ENCODE results near the gene DNAI1. TPM values are rescaled to one million over a fixed set of nuclear protein-coding genes. Genes with fewer than 3 reads are reported as not detected.
A peak's percentile ranks its signal among the peaks of the same experiment; 100 is the strongest.

DNAI1 gene
- total and polyA plus RNA-seq, 2 of the 13 experiments (the other 11 are each of a cell fraction or from before 2014, with no cell fraction given), result not detected

DNA sequence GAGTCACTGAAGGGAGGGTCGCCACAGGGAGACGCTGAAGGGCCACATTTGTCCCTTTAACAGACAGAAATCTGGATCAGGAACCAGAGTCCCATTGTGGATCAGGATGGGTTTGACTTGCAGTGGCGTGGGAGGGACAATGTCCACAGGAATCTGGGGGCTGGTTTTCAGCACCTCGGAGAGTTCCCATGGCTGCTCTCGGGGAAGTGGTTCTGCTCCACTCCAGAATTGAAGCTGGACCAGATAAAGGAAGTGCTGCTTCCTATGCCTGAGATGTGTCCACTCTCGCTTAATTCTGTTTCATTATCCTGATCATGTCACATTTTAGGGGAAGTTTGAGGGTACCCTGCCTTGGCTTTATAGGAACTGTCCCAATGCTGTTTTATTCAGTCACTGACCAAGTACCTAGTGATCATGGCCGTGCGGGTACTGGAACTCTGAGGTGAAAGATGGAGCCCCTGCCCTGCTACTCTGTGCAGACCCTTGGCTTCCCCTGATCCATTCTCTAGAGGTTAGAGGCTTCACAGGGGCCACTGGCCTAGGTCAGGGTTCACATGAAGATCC, 35.4 kb downstream of the DNAI1 start:
- in situ Hi-C loops (cut with HindIII; ENCODE audit: extremely low pct_ligation_motif_present, low pct_unique_long_range_greater_than_20kb), result no loop called here
- Histone ChIP-seq H3K9me3 (ENCODE audit: low read length) (no peaks in the 10 kb centered on the region), H3K9ac (ENCODE audit: insufficient read depth, low read depth, low read length) (no peak overlapping the region), H2AFZ (ENCODE audit: low read length) (no peak overlapping the region), H3K4me3 (replicated peaks in 1 of 3; ENCODE audit: insufficient read depth in 1 of 3, low read depth in 2 of 3, low read length in 3 of 3) (no peak overlapping the region), H3K79me2 (ENCODE audit: insufficient read depth, low read length) (no peaks in the 10 kb centered on the region), H3K27me3 (ENCODE audit: control insufficient read depth in 1 of 2, insufficient read depth in 2 of 2, low read length in 2 of 2) (peaks cover 0 to 3% of the 10 kb centered on the region in 2 experiments; a peak in 1 of 5 replicates), H3K27ac (ENCODE audit: extremely low read length, insufficient read depth, low read length) (no peak overlapping the region), H3K4me2 (ENCODE audit: low read depth, low read length) (no peak overlapping the region), H3K4me1 (ENCODE audit: insufficient read depth, low read length) (no peaks in the 10 kb centered on the region), H3K36me3 (replicated peaks in 1 of 2; ENCODE audit: control insufficient read depth in 1 of 2, insufficient read depth in 2 of 2, low read length in 2 of 2) (no peaks in the 10 kb centered on the region), H4K20me1 (ENCODE audit: insufficient read depth, low read length) (no peaks in the 10 kb centered on the region)
- WGBS (ENCODE audit: low lambda C conversion rate), result 42% methylated on average over 6 of the region's 8 CpGs
- intact Hi-C loops (cut with micrococcal nuclease; ENCODE audit: unreplicated experiment), result no loop called here
- DNase-seq (ENCODE audit: low spot score) (no peak), ATAC-seq (peak; percentile 53), FAIRE-seq (no peak)
- BruUV-seq (replicated peaks), result no TSS peak
- POLR2A ChIA-PET, result no interaction called here
- CTCF ChIA-PET (ENCODE audit: low intra/inter-chr PET ratio, low total read pairs), result no interaction called here
- TF ChIP-seq PHF8 (CRISPR knock-in tag; IDR thresholded peaks at IDR 0.05) (no peak), ZSCAN21 (CRISPR knock-in tag; IDR thresholded peaks at IDR 0.05; ENCODE audit: borderline replicate concordance) (no peak), MIER2 (CRISPR knock-in tag; IDR thresholded peaks at IDR 0.05) (peak; percentile 98), ZNF10 (CRISPR knock-in tag; IDR thresholded peaks at IDR 0.05; ENCODE audit: borderline replicate concordance, low read depth) (no peak), MEF2D (CRISPR knock-in tag; IDR thresholded peaks at IDR 0.05) (no peak), ZNF3 (CRISPR knock-in tag; IDR thresholded peaks at IDR 0.05) (no peak), NBN (conservative IDR thresholded peaks at IDR 0.05) (no peak), GATA4 (IDR thresholded peaks at IDR 0.05; ENCODE audit: borderline replicate concordance, low read depth) (no peak), SATB2 (CRISPR knock-in tag; IDR thresholded peaks at IDR 0.05) (no peak), ZNF44 (CRISPR knock-in tag; IDR thresholded peaks at IDR 0.05) (no peak), ZNF160 (CRISPR knock-in tag; IDR thresholded peaks at IDR 0.05) (no peak), GATAD1 (CRISPR knock-in tag; IDR thresholded peaks at IDR 0.05) (no peak), ZNF350 (CRISPR knock-in tag; IDR thresholded peaks at IDR 0.05; ENCODE audit: borderline replicate concordance, low read depth) (no peak), KDM5A (IDR thresholded peaks at IDR 0.05; ENCODE audit: borderline replicate concordance, low read length) (no peak), DNMT1 (CRISPR knock-in tag; IDR thresholded peaks at IDR 0.05) (no peak), AGO2 (optimal IDR thresholded peaks at IDR 0.05; ENCODE audit: low read depth, low read length) (no peak), DMAP1 (CRISPR knock-in tag; IDR thresholded peaks at IDR 0.05) (no peak), TCF7L2 (IDR thresholded peaks at IDR 0.05; ENCODE audit: low read depth, low read length) (no peak), MTF1 (CRISPR knock-in tag; IDR thresholded peaks at IDR 0.05) (no peak), ZNF567 (CRISPR knock-in tag; IDR thresholded peaks at IDR 0.05; ENCODE audit: borderline replicate concordance) (no peak)
- TF ChIP-seq, protein P1, sequence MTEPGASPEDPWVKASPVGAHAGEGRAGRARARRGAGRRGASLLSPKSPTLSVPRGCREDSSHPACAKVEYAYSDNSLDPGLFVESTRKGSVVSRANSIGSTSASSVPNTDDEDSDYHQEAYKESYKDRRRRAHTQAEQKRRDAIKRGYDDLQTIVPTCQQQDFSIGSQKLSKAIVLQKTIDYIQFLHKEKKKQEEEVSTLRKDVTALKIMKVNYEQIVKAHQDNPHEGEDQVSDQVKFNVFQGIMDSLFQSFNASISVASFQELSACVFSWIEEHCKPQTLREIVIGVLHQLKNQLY (CRISPR knock-in tag; IDR thresholded peaks at IDR 0.05), result no peak
- TF ChIP-seq, protein P2, sequence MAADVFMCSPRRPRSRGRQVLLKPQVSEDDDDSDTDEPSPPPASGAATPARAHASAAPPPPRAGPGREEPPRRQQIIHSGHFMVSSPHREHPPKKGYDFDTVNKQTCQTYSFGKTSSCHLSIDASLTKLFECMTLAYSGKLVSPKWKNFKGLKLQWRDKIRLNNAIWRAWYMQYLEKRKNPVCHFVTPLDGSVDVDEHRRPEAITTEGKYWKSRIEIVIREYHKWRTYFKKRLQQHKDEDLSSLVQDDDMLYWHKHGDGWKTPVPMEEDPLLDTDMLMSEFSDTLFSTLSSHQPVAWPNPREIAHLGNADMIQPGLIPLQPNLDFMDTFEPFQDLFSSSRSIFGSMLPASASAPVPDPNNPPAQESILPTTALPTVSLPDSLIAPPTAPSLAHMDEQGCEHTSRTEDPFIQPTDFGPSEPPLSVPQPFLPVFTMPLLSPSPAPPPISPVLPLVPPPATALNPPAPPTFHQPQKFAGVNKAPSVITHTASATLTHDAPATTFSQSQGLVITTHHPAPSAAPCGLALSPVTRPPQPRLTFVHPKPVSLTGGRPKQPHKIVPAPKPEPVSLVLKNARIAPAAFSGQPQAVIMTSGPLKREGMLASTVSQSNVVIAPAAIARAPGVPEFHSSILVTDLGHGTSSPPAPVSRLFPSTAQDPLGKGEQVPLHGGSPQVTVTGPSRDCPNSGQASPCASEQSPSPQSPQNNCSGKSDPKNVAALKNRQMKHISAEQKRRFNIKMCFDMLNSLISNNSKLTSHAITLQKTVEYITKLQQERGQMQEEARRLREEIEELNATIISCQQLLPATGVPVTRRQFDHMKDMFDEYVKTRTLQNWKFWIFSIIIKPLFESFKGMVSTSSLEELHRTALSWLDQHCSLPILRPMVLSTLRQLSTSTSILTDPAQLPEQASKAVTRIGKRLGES (CRISPR knock-in tag; IDR thresholded peaks at IDR 0.05; ENCODE audit: borderline replicate concordance), result peak; percentile 41; the same call in 1 of the 2 replicates
- TF ChIP-seq, protein P3, sequence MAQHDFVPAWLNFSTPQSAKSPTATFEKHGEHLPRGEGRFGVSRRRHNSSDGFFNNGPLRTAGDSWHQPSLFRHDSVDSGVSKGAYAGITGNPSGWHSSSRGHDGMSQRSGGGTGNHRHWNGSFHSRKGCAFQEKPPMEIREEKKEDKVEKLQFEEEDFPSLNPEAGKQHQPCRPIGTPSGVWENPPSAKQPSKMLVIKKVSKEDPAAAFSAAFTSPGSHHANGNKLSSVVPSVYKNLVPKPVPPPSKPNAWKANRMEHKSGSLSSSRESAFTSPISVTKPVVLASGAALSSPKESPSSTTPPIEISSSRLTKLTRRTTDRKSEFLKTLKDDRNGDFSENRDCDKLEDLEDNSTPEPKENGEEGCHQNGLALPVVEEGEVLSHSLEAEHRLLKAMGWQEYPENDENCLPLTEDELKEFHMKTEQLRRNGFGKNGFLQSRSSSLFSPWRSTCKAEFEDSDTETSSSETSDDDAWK (CRISPR knock-in tag; IDR thresholded peaks at IDR 0.05), result no peak

All from HepG2 (cell line).